Measurements from ENCODE around the gene CDKN2B. TPM values are rescaled to one million over a fixed set of nuclear protein-coding genes. Genes with fewer than 3 reads are reported as not detected.
A peak's percentile ranks its signal among the peaks of the same experiment; 100 is the strongest.

Gene CDKN2B
- total RNA-seq, 4 donors from 2014 or later = 36.8 to 430 (median 265) TPM

DNA sequence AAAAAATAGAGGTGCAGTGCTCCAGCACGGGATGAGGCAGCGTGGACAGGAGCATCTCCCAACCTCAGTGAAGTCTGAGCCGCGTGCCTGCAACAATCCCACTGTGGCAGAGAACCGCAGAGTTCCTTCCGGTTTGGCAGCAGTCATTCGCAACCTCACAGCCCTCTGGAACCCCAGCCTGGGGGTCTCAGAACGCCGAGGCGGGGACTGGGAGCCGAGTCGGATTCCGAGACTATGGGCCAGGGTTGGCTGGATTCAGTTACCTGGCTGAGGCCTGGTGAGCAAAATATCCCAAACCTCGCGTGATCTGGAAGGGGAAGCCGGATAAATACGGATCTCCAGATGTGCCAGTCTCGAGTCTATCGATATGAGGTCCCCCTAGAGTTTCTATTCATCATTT lies 41.9 kb downstream of the CDKN2B start:
- intact Hi-C loops (cut with DNase I; ENCODE audit: low total_unique reads) (no loop called here), in situ Hi-C loops (cut with MboI; ENCODE audit: low pct_ligation_motif_present in 1 of 4, low pct_unique_long_range_greater_than_20kb in 1 of 4, low sequenced_read_pairs in 3 of 4) (no loop called here)
- H3K9me3 ChIP-seq = peaks cover 0 to 4% of the 10 kb centered on the region in 2 donors
- peaks cover 7 to 27% (median 10%) of the 10 kb centered on the region in 4 donors for H3K4me1 ChIP-seq
- H3K4me3 ChIP-seq = no peak overlapping the region
- no peak for DNase-seq
- WGBS, 2 donors (ENCODE audit: low coverage in 1 of 2) = 24 to 33% methylated on average over 2 to 19 of the region's 19 CpGs
- TF ChIP-seq, protein P1, sequence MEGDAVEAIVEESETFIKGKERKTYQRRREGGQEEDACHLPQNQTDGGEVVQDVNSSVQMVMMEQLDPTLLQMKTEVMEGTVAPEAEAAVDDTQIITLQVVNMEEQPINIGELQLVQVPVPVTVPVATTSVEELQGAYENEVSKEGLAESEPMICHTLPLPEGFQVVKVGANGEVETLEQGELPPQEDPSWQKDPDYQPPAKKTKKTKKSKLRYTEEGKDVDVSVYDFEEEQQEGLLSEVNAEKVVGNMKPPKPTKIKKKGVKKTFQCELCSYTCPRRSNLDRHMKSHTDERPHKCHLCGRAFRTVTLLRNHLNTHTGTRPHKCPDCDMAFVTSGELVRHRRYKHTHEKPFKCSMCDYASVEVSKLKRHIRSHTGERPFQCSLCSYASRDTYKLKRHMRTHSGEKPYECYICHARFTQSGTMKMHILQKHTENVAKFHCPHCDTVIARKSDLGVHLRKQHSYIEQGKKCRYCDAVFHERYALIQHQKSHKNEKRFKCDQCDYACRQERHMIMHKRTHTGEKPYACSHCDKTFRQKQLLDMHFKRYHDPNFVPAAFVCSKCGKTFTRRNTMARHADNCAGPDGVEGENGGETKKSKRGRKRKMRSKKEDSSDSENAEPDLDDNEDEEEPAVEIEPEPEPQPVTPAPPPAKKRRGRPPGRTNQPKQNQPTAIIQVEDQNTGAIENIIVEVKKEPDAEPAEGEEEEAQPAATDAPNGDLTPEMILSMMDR (IDR thresholded peaks at IDR 0.05) = no peak
- TF ChIP-seq POLR2A (IDR thresholded peaks at IDR 0.05) (no peak), EP300 (IDR thresholded peaks at IDR 0.05; ENCODE audit: low read depth) (no peak), POLR2AphosphoS5 (IDR thresholded peaks at IDR 0.05) (no peak)
- peaks cover 100% of the 10 kb centered on the region for H3K27me3 ChIP-seq
- H3K36me3 ChIP-seq = no peaks in the 10 kb centered on the region
- H3K27ac ChIP-seq = no peak overlapping the region

DNA sequence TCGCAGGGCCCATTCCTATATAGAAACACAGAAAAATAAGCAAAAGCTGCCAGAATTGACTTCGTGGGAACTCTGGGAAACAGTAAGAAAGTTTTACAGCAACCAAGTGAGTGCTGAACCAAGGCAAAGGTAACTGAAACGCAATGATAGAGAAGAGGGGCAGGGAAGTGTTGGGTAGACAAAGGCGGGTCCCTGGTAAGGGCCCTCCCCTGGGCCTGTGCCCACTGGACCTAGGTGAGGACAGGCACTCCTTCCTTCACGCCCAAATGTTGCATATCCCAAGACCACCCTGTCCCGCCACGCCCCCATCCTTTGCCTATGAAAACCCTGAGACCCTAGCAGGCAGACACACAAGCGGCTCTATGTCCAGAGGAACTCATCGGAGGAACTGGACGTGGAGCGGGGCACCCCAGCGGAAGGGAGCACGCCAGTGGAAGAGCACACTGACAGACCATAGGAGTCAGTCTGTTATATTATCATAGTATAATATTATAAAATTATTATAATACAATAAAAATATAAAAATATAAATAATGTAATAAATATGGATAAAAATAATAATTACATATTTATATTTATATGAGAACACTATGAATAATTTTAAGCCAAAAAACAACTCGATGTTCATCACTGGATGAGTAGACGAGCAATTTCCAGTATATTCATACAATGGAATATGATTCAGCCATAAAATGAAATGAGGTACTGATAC lies 42.8 kb downstream of the CDKN2B start:
- WGBS, 2 donors (ENCODE audit: low coverage in 1 of 2) = 20 to 26% methylated on average over 6 to 15 of the region's 15 CpGs
- intact Hi-C loops (cut with DNase I; ENCODE audit: low total_unique reads) = no loop called here
- Histone ChIP-seq H3K4me1 (peaks cover 7 to 27% (median 10%) of the 10 kb centered on the region in 4 donors), H3K27ac (no peak overlapping the region), H3K27me3 (peaks cover 100% of the 10 kb centered on the region), H3K36me3 (no peaks in the 10 kb centered on the region), H3K9me3 (peaks cover 0 to 4% of the 10 kb centered on the region in 2 donors), H3K4me3 (no peak overlapping the region)
- no peak for DNase-seq
- TF ChIP-seq EP300 (IDR thresholded peaks at IDR 0.05; ENCODE audit: low read depth) = no peak
- no peak for TF ChIP-seq POLR2AphosphoS5 (IDR thresholded peaks at IDR 0.05)
- TF ChIP-seq, protein P1 (IDR thresholded peaks at IDR 0.05) = no peak
- no peak for TF ChIP-seq POLR2A (IDR thresholded peaks at IDR 0.05)
- in situ Hi-C loops (cut with MboI; ENCODE audit: low pct_ligation_motif_present in 1 of 4, low pct_unique_long_range_greater_than_20kb in 1 of 4, low sequenced_read_pairs in 3 of 4) = no loop called here

DNA sequence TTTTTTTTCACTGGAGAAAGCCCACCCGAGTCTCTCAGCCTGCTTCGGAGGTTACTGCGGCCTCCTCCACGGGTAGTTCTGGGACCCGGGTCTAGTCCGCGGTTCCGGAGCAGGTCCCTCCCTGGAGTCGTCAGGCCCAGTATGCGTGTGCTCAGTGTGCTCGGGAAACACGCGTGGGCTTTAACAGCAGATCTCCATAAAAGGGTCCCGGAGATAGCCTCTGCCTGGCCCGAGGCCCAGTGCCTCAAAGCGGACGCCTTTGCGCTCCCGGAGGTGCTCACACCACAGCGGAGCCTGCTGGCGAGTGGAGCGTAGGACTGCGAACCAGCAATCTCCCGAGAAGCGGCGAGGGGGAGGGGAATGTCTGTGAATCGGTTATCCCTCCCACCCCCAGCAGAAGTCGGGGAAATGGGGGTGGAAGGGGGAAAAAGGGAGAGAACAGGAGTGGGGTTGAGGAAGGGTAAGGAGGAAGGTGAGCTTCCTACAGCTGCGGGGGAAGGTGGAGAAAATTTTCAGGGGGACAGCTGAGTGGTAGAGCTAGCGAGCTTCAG lies 43.6 kb downstream of the CDKN2B start:
- intact Hi-C loops (cut with DNase I; ENCODE audit: low total_unique reads) = no loop called here
- peaks cover 7 to 20% (median 10%) of the 10 kb centered on the region in 4 donors for H3K4me1 ChIP-seq
- DNase-seq = peak; percentile 70
- no peak overlapping the region for H3K27ac ChIP-seq
- peaks cover 0 to 4% of the 10 kb centered on the region in 2 donors for H3K9me3 ChIP-seq
- H3K4me3 ChIP-seq = peak overlapping the region in 3 of 4 donors; percentile 15 to 43 (median 24)
- peaks cover 100% of the 10 kb centered on the region for H3K27me3 ChIP-seq
- in situ Hi-C loops (cut with MboI; ENCODE audit: low pct_ligation_motif_present in 1 of 4, low pct_unique_long_range_greater_than_20kb in 1 of 4, low sequenced_read_pairs in 3 of 4) = no loop called here
- TF ChIP-seq, protein P1 (IDR thresholded peaks at IDR 0.05) = peak in 4 of 5 experiments; percentile 29 to 44 (median 36)
- TF ChIP-seq EP300 (IDR thresholded peaks at IDR 0.05; ENCODE audit: low read depth) = no peak
- WGBS, 2 donors (ENCODE audit: low coverage in 1 of 2) = 5 to 10% methylated on average over 2 to 30 of the region's 30 CpGs
- no peaks in the 10 kb centered on the region for H3K36me3 ChIP-seq

DNA sequence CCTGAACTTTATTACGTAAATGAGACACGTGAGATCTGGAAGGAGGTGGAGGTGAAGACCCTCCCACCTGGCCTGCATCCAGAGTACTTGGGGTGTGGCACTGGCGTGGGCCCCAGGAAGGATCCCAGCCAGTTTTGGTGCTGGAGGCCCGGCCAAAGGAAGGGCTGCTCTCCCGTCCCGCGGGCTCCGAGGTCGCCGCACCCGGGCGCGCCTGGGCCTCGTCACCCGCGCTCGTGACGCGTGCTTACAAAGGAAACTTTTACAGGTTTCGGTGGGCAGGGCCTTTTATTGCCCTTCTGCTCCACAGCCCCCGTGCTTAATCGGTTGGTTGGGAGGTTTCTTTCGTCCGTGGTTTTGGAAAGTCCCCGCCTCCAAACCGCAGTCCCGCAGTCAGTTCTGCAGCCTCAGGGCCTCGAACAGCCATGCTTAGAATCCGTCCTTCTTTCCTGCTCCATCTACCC lies 44.1 kb downstream of the CDKN2B start:
- Histone ChIP-seq H3K27me3 (peaks cover 98% of the 10 kb centered on the region), H3K27ac (no peak overlapping the region), H3K4me3 (peak overlapping the region in 3 of 4 donors; percentile 15 to 43 (median 24)), H3K36me3 (no peaks in the 10 kb centered on the region), H3K4me1 (peaks cover 7 to 20% (median 10%) of the 10 kb centered on the region in 4 donors), H3K9me3 (peaks cover 0 to 4% of the 10 kb centered on the region in 2 donors)
- peak; percentile 48 for DNase-seq
- intact Hi-C loops (cut with DNase I; ENCODE audit: low total_unique reads) = no loop called here
- no peak for TF ChIP-seq POLR2A (IDR thresholded peaks at IDR 0.05)
- no peak for TF ChIP-seq EP300 (IDR thresholded peaks at IDR 0.05; ENCODE audit: low read depth)
- no peak for TF ChIP-seq POLR2AphosphoS5 (IDR thresholded peaks at IDR 0.05)
- TF ChIP-seq, protein P1 (IDR thresholded peaks at IDR 0.05) = no peak
- in situ Hi-C loops (cut with MboI; ENCODE audit: low pct_ligation_motif_present in 1 of 4, low pct_unique_long_range_greater_than_20kb in 1 of 4, low sequenced_read_pairs in 3 of 4) = no loop called here
- 2 to 8% methylated on average over 8 to 29 of the region's 29 CpGs for WGBS, 2 donors (ENCODE audit: low coverage in 1 of 2)

Measured in transverse colon (tissue), 4 donors.